HUES64 (cell line): ENCODE measurements around the gene CPEB2.

ENCODE experiments used
- H3K27ac ChIP-seq: 2 replicates; pipeline ENCODE4 v1.7.0; 2013; ENCODE audit warnings: low read depth, low read length, inconsistent platforms
- H3K27me3 ChIP-seq: 2 replicates; pipeline ENCODE4 v1.6.1; 2013; ENCODE audit warnings: mild to moderate bottlenecking, low read length; ENCODE audit not compliant: insufficient read depth
- H3K36me3 ChIP-seq: 2 replicates; pipeline ENCODE4 v1.6.1; 2013; ENCODE audit warnings: mild to moderate bottlenecking, low read length; ENCODE audit not compliant: insufficient read depth
- H3K4me1 ChIP-seq: 2 replicates; pipeline ENCODE4 v1.6.1; 2013; ENCODE audit warnings: mild to moderate bottlenecking, low read length, moderate library complexity; ENCODE audit not compliant: insufficient read depth
- H3K4me3 ChIP-seq: 2 replicates; pipeline ENCODE4 v1.5.1; 2013; ENCODE audit warnings: mild to moderate bottlenecking, low read length, moderate library complexity
- H3K9ac ChIP-seq: 2 replicates; pipeline ENCODE4 v1.6.1; 2013; ENCODE audit warnings: mild to moderate bottlenecking, low read depth, low read length
- H3K9me3 ChIP-seq: 2 replicates; pipeline ENCODE4 v1.6.1; 2013; ENCODE audit warnings: low read depth, low read length; ENCODE audit not compliant: insufficient read depth
- WGBS: fragments of 150-250, 120-280 bp; methylation state at CpG from one replicate; pipeline ENCODE4 v1.1.7; 2013; ENCODE audit warnings: missing lambda C conversion rate; 5-methylcytosine and 5-hydroxymethylcytosine counted together

Gene CPEB2

DNA sequence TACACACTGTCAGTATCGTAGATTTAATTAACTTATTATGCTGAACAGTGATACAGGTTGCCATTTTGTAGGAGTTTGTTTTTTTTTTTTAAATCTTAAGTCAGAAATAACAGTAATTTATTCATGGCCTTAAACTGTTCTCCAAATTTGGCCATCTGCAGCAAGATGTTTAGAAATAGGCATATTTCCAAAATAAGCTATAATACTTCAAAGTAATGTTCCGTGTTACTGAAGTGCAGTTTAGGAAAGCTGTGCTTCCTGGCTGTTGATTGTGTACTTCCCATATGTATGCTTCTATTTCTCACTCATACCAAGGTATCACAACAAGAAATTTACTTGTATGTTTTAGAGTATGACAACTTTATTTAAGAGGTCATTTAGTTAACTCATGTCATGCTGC is 28.9 kb downstream of the CPEB2 start:
- H3K36me3 ChIP-seq = peaks cover 11% of the 10 kb centered on the region
- no peak overlapping the region for H3K9ac ChIP-seq
- H3K27ac ChIP-seq = no peak overlapping the region
- peaks cover 3% of the 10 kb centered on the region; the same call in 1 of the 2 replicates for H3K4me1 ChIP-seq
- 100% methylated on average over 1 of the region's 2 CpGs for WGBS
- no peaks in the 10 kb centered on the region for H3K27me3 ChIP-seq
- H3K4me3 ChIP-seq = no peak overlapping the region
- H3K9me3 ChIP-seq = peaks cover 7% of the 10 kb centered on the region; the same call in 1 of the 2 replicates

DNA sequence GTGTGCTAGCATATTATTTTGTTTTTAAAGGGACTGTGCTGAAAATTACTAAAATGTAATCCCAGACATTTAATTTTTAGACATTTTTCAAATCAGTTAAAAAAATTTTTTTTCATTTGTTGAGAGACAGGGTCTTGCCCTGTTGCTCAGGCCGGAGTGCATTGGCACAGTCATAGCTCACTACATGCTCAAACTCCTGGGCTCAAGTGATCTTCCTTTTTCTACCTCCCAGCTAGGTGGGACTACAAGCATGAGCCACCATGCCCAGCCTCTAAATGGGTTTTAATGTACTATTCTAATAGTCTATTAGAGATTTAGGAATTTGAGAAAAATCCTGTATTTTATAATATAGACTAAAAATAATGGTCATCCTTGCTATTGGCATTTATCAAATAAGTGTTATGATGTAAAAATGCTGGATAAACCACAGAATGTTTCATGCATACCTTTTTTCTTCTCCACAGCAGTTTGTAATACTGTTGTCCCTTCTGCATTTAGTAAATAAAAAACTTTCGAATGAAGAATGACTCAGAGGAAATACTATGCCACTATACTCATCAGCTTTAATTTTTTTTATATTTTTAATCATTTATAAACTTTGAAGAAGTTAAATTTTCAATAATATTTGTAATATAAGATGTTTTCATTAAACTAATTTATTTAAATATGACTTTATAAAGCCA is 29.9 kb downstream of the CPEB2 start:
- Histone ChIP-seq H3K27me3 (no peaks in the 10 kb centered on the region), H3K4me3 (no peak overlapping the region), H3K36me3 (peaks cover 11% of the 10 kb centered on the region), H3K9me3 (peaks cover 7% of the 10 kb centered on the region; the same call in 1 of the 2 replicates), H3K27ac (no peak overlapping the region), H3K4me1 (peaks cover 3% of the 10 kb centered on the region; the same call in 1 of the 2 replicates), H3K9ac (no peak overlapping the region)
- WGBS = 98% methylated on average over 2 of the region's 2 CpGs

DNA sequence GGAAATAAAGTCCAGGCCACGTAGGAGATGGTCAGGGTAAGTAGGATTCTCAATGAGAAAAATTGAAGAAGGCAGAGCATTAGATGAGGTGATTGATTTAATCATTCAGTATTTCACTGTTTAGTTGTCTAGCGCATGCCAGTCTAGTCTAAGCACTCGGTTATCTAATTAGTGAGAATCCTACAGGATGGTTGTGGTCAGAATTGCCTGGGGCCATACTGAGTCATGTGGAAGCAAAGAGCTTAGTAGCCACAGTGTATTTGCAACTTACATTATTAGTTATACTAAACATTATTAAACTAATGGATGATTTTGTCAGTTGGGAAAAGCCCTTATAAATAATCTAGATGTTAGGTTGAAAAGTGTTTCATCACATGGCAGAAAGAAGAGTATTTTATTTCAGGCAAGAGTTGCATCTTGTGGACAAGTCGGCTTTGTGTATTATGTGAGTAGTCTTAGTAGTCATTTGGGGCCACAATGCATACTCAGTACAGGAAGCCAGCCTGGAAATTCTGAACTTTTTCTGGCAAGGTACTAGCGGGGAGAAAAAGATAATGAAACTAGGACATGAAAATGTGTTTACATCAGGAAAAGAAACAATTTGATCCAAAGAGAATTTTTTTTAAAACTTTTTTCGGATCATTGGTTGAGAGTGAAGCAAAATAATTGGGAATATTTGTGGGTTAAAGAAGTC is 31.9 kb downstream of the CPEB2 start:
- WGBS = 97% methylated on average over 6 of the region's 6 CpGs
- Histone ChIP-seq H3K4me3 (no peak overlapping the region), H3K27ac (no peak overlapping the region), H3K9me3 (peaks cover 7% of the 10 kb centered on the region; the same call in 1 of the 2 replicates), H3K27me3 (no peaks in the 10 kb centered on the region), H3K4me1 (no peaks in the 10 kb centered on the region), H3K36me3 (peaks cover 11% of the 10 kb centered on the region), H3K9ac (no peak overlapping the region)

DNA sequence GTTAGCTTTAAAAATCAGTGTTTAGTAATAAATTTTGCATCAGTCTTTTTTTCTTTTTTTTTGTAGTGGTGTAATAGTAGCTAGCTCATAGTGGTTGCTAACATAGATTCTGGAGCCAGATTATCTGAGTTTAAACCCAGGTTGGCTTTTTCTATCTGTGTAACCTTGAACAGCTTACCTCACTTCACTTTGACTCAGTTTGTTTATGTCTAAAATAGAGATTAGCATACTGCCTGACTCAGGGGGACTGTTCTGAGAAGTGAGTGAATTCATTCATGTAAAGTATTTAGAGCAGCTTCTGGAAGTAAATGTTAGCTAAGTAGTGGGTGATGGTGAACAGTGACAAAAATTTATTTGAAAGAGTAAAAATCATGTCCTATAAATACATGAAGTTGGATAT is 32.9 kb downstream of the CPEB2 start:
- Histone ChIP-seq H3K36me3 (peaks cover 11% of the 10 kb centered on the region), H3K9me3 (peaks cover 7% of the 10 kb centered on the region; the same call in 1 of the 2 replicates), H3K27me3 (no peaks in the 10 kb centered on the region), H3K9ac (no peak overlapping the region), H3K27ac (no peak overlapping the region), H3K4me1 (no peaks in the 10 kb centered on the region), H3K4me3 (no peak overlapping the region)

DNA sequence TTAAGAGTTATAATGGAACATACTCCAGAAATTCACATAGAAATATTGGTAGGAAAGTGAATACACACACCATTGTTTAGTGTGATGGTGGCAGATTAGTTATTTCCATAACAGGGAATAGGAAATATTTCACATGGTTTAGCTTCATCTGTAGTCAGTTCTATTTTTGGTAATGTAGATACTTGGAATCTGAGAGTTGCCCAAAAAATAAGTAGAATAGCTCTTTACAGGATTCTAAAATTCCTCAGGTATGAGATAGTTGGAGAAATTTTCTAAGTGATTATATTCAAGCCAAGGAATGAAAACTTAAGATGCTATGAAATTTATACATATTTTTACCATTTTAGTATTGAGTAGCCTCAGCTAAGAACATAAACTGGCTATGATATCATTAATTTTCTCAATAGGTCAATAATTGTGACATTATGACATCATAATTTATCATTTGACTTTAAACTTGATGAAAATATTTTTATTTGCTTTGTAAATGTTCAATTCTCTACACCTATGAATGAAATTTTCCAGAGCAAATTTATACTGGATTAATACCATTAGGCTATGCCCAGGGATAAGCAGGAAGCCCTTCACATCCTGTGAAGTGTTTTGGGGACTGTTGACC is 35.8 kb downstream of the CPEB2 start:
- Histone ChIP-seq H3K27me3 (no peaks in the 10 kb centered on the region), H3K9ac (no peak overlapping the region), H3K27ac (no peak overlapping the region), H3K9me3 (peaks cover 7% of the 10 kb centered on the region; the same call in 1 of the 2 replicates), H3K4me3 (no peak overlapping the region), H3K36me3 (peaks cover 11% of the 10 kb centered on the region), H3K4me1 (peaks cover 16% of the 10 kb centered on the region)

DNA sequence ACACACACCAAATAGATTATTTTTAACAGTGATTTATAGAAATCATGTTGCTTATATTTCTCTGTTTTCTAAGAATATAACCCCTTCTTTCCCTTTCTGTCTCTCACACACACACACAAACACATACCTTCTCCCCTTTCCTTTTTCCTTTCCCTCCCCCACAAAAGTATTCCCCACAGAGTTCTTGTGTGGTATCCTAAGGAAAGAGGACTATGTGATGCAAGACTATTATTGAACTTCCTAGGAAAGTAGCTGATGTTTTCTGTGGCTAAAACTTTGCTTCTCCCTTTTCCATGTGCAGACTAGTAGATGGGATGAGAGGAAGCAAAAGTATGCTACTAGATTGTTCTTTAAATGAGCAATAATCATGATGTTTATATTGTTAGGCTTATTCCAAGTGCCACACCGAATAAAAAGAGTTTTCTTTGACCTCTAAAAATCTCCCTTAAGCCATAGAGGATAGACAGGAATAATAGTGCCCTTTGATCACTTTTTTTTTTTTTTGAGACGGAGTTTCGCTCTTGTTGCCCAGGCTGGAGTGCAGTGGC is 38.7 kb downstream of the CPEB2 start:
- H3K27me3 ChIP-seq = no peaks in the 10 kb centered on the region
- 100% methylated on average over 3 of the region's 3 CpGs for WGBS
- H3K27ac ChIP-seq = no peak overlapping the region
- H3K36me3 ChIP-seq = no peaks in the 10 kb centered on the region
- no peak overlapping the region for H3K9ac ChIP-seq
- H3K4me3 ChIP-seq = no peak overlapping the region
- no peaks in the 10 kb centered on the region for H3K9me3 ChIP-seq
- H3K4me1 ChIP-seq = peaks cover 18% of the 10 kb centered on the region

DNA sequence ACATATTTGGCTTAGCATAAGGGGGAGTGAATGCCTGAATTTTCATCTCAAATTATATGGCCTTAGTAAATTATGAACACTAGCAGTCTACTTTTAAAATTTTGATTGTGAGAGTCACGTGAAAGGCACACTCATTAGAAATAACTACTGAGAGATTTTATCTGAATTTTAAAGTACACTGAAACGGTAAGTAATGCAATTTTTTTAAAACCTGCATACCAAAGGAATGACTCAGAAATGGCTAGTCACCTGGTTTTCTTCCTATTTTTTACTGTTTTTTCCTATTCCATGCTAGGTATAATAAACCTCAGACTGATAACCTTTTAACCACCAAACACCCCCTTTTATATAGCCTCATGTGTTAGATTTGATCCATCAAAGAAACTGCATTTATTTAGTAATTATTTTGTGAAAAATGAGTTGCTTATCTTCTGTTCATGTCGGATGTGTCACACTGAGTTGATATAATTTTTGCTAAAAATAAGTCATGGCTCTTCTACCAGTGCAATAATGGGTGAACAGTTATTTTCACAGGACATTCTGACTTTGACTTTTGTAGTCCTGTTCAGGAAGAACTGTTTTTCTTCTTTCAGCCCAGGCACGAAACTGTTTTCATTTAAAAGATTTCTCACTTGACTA is 40.4 kb downstream of the CPEB2 start:
- no peaks in the 10 kb centered on the region for H3K36me3 ChIP-seq
- no peak overlapping the region for H3K4me3 ChIP-seq
- no peaks in the 10 kb centered on the region for H3K9me3 ChIP-seq
- no peak overlapping the region for H3K27ac ChIP-seq
- H3K27me3 ChIP-seq = no peaks in the 10 kb centered on the region
- 86% methylated on average over 4 of the region's 4 CpGs for WGBS
- H3K9ac ChIP-seq = no peak overlapping the region
- H3K4me1 ChIP-seq = peaks cover 18% of the 10 kb centered on the region

DNA sequence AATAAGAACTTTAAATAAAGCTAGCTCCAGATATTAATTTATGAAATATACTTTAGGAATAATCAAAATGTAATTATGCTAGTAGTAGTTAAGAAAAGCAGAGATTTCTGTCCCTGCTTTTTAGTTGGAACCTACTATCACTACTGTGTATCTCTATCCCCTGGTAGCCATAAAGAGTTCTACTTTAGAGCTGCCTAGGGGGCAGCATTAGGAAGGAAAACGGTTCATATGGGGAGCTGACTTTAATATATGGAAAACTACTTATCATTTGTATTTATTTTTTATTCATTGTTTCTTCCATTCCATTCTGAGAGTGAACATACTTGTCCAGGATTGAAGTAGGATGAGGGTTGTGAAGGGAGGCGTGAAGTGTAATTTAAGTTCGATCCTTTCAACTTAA is 40.9 kb downstream of the CPEB2 start:
- no peaks in the 10 kb centered on the region for H3K9me3 ChIP-seq
- no CpG with 5 or more reads among the region's 3 CpGs for WGBS
- H3K27ac ChIP-seq = no peak overlapping the region
- no peaks in the 10 kb centered on the region for H3K27me3 ChIP-seq
- H3K9ac ChIP-seq = no peak overlapping the region
- no peaks in the 10 kb centered on the region for H3K36me3 ChIP-seq
- peaks cover 18% of the 10 kb centered on the region for H3K4me1 ChIP-seq
- no peak overlapping the region for H3K4me3 ChIP-seq

DNA sequence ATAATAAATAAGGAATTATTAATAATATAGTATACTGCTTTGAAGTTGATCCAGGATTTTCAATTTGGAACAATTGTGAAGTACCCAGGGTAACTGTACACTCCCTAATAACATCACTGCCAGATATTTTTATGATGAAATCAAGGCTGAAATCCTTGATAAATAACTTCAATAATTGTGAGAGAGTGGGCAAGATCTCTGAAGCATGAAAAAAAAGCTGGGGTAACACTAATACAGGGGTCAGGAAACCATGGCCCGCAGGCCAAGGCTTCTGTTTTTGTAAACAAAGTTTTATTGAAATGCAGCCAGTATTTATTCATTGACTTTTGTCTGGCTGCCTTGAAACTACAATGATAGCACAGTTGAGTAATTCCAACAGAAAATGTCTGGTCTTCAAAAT is 41.6 kb downstream of the CPEB2 start:
- Histone ChIP-seq H3K9ac (no peak overlapping the region), H3K27ac (no peak overlapping the region), H3K9me3 (no peaks in the 10 kb centered on the region), H3K27me3 (no peaks in the 10 kb centered on the region), H3K36me3 (no peaks in the 10 kb centered on the region), H3K4me1 (peaks cover 18% of the 10 kb centered on the region), H3K4me3 (no peak overlapping the region)
- WGBS = 96% methylated on average over 1 of the region's 1 CpG

DNA sequence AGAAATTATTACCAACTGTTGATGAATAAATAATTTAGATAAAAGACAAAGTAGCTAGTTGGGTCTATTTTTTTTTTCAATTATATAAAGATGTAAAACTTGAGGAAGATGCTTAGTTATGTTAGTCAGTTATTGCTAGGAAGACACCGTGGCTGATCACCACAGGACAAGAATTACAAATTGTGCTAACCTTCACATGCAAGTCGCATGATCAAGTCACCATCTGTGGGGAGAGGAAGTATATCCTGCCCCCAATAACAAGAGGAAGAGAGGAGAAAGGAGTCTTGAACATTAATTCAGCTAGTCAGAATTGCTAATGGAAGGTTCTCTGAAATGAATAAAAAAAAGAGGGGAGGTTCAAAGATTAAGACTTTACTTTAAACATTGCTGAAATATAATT is 52.3 kb downstream of the CPEB2 start:
- no peaks in the 10 kb centered on the region for H3K27me3 ChIP-seq
- 95% methylated on average over 2 of the region's 2 CpGs for WGBS
- no peak overlapping the region for H3K4me3 ChIP-seq
- peaks cover 7% of the 10 kb centered on the region; the same call in 1 of the 2 replicates for H3K9me3 ChIP-seq
- no peak overlapping the region for H3K9ac ChIP-seq
- no peak overlapping the region for H3K27ac ChIP-seq
- peaks cover 16% of the 10 kb centered on the region; the same call in 1 of the 2 replicates for H3K36me3 ChIP-seq
- no peaks in the 10 kb centered on the region for H3K4me1 ChIP-seq

DNA sequence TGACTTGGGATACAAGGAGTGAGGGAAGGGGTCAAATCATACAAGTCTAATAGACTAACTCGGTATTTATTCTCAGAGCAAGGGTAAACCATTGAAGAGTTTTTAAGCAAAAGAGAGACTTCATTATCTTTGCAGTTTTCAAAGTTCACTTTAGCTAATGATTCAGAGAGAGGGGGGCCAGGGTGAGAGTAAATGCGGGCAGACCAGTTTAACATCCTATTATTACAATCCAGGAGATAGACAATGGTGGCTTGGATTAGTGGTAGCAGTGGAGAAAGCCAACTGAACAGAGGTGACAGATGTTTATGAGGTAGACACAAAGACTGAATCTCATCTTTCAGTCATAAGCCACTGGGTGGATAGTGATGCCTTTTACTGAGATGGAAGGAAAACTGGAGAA is 57.9 kb downstream of the CPEB2 start:
- WGBS = 100% methylated on average over 1 of the region's 2 CpGs
- no peak overlapping the region for H3K27ac ChIP-seq

More for the DNA sequence above, 57.9 kb downstream of the CPEB2 start:
- Histone ChIP-seq H3K4me3 (no peak overlapping the region), H3K36me3 (peaks cover 17% of the 10 kb centered on the region; the same call in 1 of the 2 replicates), H3K4me1 (no peaks in the 10 kb centered on the region), H3K9me3 (no peaks in the 10 kb centered on the region; the same call in 1 of the 2 replicates), H3K9ac (no peak overlapping the region), H3K27me3 (no peaks in the 10 kb centered on the region)
